Activated CD4-positive, alpha-beta T cell treated with anti-CD3 and anti-CD28 coated beads, Interleukin-2, Interleukin-6, amounts not matched to agents 100 ng/mL and 50 ng/mL, durations not matched to agents 16 hours and 8 hours (primary cell): ENCODE results near the gene SHOC1.
"Not testable (repeated sequence)": the region's sequence is repeated elsewhere in the genome, so short reads cannot be mapped to it uniquely, and the experiment has no call there.

Experiments used
- DNase-seq: peaks from one replicate; pipeline ENCODE4 v3.0.0-alpha.2; 2020

SHOC1 gene

GRCh38 chr9:111794835-111795556, at the start of gene SHOC1:
SHOC1 (minus strand) TSS chr9:111794937; CDS start chr9:111791418, 3,519 bp downstream.
- DNase-seq = no peak

DNA sequence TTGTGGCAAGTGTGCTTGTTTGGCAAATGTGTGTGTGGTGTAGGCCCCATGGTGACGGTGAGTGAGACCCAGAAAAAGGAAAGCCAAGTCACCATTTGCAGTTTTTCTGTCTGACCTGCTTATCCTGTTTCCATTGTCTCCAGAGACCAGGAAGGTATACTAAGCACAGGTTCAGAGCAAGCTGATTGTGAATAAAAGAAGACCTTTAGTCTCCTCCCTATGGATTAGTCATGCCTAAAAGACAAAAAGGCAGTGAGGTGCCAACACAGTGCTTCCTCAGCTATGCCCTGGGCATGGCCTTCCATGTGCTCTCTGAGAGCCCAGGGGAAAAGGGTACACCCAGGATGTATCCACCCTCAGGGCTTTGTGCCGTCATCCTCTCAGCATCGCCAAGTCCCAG, 49.2 kb upstream of the SHOC1 start:
- no peak for DNase-seq

DNA sequence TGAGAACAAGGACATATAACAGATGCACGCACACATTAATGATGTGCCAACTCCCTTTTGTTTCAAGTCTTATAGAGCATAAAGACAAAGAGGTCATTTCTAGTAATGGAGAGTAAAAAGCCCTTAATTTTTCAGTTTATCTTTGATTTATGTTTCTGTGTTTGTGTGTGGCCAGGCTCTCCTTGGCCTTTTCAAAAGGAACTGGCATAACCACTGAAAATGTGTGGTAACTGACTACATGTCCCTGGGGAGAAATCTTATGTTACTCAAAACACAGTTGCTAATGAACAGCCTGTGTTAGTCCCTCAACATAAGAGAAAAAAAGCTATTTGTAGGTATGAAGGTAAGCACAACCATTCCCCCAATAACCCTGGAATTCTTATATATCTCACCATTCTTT, 47.6 kb upstream of the SHOC1 start:
- no peak for DNase-seq

GRCh38 chr9:111840442-111840841, 45.7 kb upstream of the SHOC1 start:
- no peak for DNase-seq

- no peak for DNase-seq
These were observed 45.2 kb upstream of the SHOC1 start for GRCh38 chr9:111839987-111840386.

- DNase-seq = peak; percentile 53
These were observed 44.6 kb upstream of the SHOC1 start for GRCh38 chr9:111839387-111839786.

DNA sequence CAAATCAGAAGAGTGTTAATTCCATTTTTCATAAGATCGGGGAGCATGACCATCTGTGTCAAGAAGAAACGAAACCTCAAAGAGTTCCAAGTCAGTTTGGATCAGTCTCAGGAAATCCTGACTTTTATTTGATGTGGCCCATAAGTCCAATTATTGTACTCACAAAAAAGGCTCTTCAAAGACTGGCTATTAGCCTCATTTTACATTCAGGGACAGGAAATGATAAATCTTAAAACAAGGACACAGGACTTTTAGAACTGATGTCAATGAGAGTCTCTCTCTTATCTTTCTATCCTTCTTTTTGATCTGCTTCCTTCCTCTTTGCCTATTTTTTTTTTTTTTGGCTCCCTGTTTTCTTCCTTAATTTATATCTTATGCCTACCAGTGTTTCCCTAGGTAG, 43.7 kb upstream of the SHOC1 start:
- DNase-seq = no peak

DNA sequence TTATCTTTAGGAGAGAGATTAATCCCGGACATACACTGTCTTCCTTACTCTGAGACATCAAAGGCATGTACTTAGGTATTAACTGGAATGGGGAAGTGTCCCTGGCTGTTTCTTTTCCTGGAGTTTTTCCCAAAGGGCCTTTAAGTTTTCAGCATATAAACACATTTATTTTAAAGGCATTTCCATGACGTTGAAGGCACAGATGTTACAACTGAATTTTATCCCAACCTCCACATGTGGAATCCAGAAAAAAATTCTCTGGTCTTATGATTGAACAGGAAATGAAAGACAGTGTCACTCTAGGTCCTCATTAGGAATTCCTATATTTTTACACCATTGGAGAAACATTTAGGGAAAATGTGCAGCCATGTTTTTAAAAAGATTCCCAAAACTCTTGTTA, 41.6 kb upstream of the SHOC1 start:
- DNase-seq = no peak

DNA sequence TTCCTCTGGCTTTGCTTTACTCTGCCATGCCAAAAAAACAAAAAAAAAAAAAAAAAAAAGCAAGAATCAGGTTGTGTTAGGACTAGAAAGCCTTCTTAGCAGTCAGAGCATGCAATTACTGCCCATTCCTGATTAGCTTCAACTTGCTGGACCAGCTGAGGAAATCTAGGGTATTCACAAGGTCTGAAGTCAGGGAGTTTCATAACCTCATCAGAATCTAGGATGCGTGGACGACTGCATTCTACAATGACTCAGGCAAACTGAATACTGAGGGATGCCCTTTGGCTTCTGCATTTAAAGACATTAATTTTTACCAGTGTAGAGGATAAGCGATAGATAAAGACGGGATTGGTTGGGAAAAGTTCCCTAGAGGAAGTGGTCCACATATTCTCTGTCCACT, 39.2 kb upstream of the SHOC1 start:
- DNase-seq = no peak

DNA sequence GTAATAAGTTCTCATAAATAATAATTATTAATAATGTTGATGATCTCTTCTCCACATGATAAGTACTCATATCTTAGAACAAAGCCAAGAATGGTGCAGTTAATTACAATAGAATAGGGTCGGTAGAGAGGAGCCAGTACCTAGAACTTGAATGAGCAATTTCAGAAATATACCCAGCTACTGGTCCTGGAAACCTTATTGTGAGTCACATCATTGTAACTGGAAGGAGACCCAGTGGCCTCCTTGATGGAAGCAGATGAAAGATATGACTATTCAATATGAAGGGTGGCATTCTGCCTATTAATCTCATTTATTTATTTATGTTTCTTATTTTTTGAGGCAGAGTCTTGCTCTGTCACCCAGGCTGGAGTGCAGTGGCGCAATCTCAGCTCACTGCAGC, 37.7 kb upstream of the SHOC1 start:
- no peak for DNase-seq

GRCh38 chr9:111831371-111832108, 36.8 kb upstream of the SHOC1 start:
- no peak for DNase-seq

- peak; percentile 3 for DNase-seq
These were observed 33.5 kb upstream of the SHOC1 start for GRCh38 chr9:111828193-111828592.

GRCh38 chr9:111825468-111826145, 30.9 kb upstream of the SHOC1 start:
- no peak for DNase-seq

- no peak for DNase-seq
These were observed 26.3 kb upstream of the SHOC1 start for GRCh38 chr9:111821006-111821528.

GRCh38 chr9:111819360-111819759, 24.6 kb upstream of the SHOC1 start:
- no peak for DNase-seq

GRCh38 chr9:111815285-111816070, 20.7 kb upstream of the SHOC1 start:
- no peak for DNase-seq

DNA sequence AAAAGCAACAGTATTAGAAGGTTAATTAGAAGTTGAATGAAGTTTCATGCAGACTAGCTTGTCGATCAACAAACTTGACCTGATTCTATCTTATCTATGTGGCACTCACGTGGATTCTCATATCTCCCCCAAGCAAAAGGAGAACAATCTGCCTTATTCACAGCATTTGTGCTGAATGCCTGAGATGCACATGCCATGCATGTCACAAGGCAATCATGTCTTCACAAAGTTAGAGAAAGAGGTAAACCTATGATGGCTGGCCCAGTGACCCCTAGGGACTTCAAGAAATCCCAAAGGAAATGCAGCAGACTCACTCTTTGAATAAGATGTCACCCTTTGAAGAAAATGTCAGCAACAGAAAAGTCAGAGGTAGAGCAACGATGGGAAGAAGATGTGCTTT, 17.6 kb upstream of the SHOC1 start:
- no peak for DNase-seq

DNA sequence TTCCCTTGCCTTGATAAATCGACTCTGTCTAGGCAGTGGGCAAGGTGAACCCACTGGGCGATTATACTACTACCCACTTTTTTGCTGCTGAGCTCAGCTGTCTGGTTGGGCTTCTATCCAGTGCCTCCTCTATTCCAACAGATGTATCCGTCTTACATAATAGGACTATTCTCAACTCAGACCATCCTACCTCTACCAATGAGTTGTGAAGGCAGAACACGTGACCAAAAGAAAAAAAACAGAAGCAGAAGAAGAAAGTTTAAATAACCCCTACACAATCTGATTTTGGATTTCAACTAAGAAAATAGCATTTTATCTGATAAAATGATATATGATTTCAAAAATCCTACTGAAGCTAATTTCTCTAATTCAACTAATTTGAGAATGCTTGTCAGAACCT, 16.2 kb upstream of the SHOC1 start:
- no peak for DNase-seq

DNA sequence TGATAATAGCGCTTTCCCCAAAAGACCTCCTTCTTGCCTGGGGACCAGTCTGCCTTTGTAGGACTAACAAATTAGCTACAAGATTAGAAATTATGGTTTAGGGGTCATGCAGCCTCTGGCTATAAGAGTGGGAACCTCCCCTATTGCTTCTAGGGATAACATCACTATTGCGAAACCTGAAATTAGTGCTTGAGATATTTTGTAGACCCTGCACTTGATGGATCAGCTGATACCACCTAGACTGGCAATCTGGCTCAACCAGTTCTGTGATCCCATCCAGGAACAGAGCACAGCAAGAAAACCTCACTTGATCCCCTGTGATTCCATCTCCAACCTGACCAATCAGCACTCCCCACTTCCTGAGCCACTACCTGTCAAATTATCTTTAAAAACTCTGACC, 15.7 kb upstream of the SHOC1 start:
- not testable (repeated sequence) for DNase-seq

- DNase-seq = no peak
These were observed 12.5 kb upstream of the SHOC1 start for GRCh38 chr9:111807197-111807596.

GRCh38 chr9:111806259-111806658, 11.5 kb upstream of the SHOC1 start:
- no peak for DNase-seq

- peak; percentile 6 for DNase-seq
These were observed 11.1 kb upstream of the SHOC1 start for GRCh38 chr9:111805830-111806241.

- no peak for DNase-seq
These were observed 10.5 kb upstream of the SHOC1 start for GRCh38 chr9:111805262-111805661.
